ENCODE results near the gene C19orf67.

GRCh38 chr19:14091081-14091812 is 5.7 kb upstream of the C19orf67 start:
- TF ChIP-seq EZH2 (IDR thresholded peaks at IDR 0.05; ENCODE audit: borderline replicate concordance, insufficient read depth, low read depth, low read length, poor library complexity, severe bottlenecking), result no peak
- TF ChIP-seq CTCF (IDR thresholded peaks at IDR 0.05), result peak; percentile 21

Data from B cell (primary cell).